K562 (cell line): ENCODE measurements around the gene RNF166. TPM values are rescaled to one million over a fixed set of nuclear protein-coding genes. Genes with fewer than 3 reads are reported as not detected.

Experiments used
- CBX2 ChIP-seq: fragments of 200-600 bp; sonication (generic); IDR thresholded peaks from one replicate; pipeline ENCODE4 v1.6.1; 2012; ENCODE audit warnings: mild to moderate bottlenecking, low read length, inconsistent platforms; ENCODE audit not compliant: insufficient read depth, poor library complexity, severe bottlenecking
- CHD2 ChIP-seq: IDR thresholded peaks from 2 replicates; pipeline ENCODE4 v1.6.1; 2011; ENCODE audit warnings: low read depth, low read length
- DEAF1 ChIP-seq: fragments of 450-650 bp; formaldehyde crosslinking; IDR thresholded peaks from 2 replicates; pipeline ENCODE4 v1.4.0; 2020; ENCODE audit warnings: mild to moderate bottlenecking, moderate library complexity
- FOXJ3 ChIP-seq: sonication (generic); formaldehyde crosslinking; IDR thresholded peaks from 2 replicates; pipeline ENCODE4 v1.4.0; 2020; ENCODE audit warnings: mild to moderate bottlenecking, missing genetic modification reagents
- FOXK2 ChIP-seq, 2 experiments: fragments of 450-650 bp; IDR thresholded peaks in 1 of 2; conservative IDR thresholded peaks in 1 of 2; 2 replicates each; pipeline ENCODE4 v1.6.1; 2016; ENCODE audit warnings: low read depth in 2 of 2, mild to moderate bottlenecking in 1 of 2
- FOXP1 ChIP-seq: sonication (generic); formaldehyde crosslinking; IDR thresholded peaks from 2 replicates; pipeline ENCODE4 v1.8.0; 2022; ENCODE audit warnings: mild to moderate bottlenecking, missing genetic modification reagents
- ILK ChIP-seq: fragments of 450-650 bp; IDR thresholded peaks from 2 replicates; pipeline ENCODE4 v1.6.1; 2016; ENCODE audit warnings: missing genetic modification characterization, low read depth, mild to moderate bottlenecking, missing compliant biosample characterization, moderate library complexity, borderline replicate concordance
- NBN ChIP-seq: fragments of 450-650 bp; IDR thresholded peaks from 2 replicates; pipeline ENCODE4 v1.6.1; 2016; ENCODE audit warnings: low read depth, mild to moderate bottlenecking
- NCOA2 ChIP-seq, 2 experiments: fragments of 450-650 bp; IDR thresholded peaks; 2 replicates each; pipeline ENCODE4 v1.6.1; 2018; ENCODE audit warnings: mild to moderate bottlenecking in 2 of 2, moderate library complexity in 1 of 2; ENCODE audit not compliant: partially characterized antibody in 2 of 2
- NCOA6 ChIP-seq: fragments of 450-650 bp; IDR thresholded peaks from 2 replicates; pipeline ENCODE4 v1.6.1; 2017; ENCODE audit warnings: mild to moderate bottlenecking
- NFATC3 ChIP-seq: fragments of 450-650 bp; IDR thresholded peaks from 2 replicates; pipeline ENCODE4 v1.6.1; 2017; ENCODE audit warnings: mild to moderate bottlenecking
- RB1 ChIP-seq: fragments of 450-650 bp; IDR thresholded peaks from 2 replicates; pipeline ENCODE4 v1.6.1; 2017; ENCODE audit warnings: low read depth, mild to moderate bottlenecking
- RBM39 ChIP-seq: fragments of 200-400 bp; formaldehyde crosslinking; optimal IDR thresholded peaks from 2 replicates; pipeline ENCODE3; 2018; ENCODE audit warnings: low read depth, low read length
- RUNX1 ChIP-seq: sonication (generic); IDR thresholded peaks from 2 replicates; pipeline ENCODE4 v1.6.1; 2016; ENCODE audit warnings: antibody characterized with exemption, low read depth
- SMAD2 ChIP-seq: fragments of 150-350 bp; IDR thresholded peaks from 2 replicates; pipeline ENCODE4 v1.6.1; 2014; ENCODE audit warnings: low read depth, mild to moderate bottlenecking, low read length
- ZNF239 ChIP-seq: fragments of 250-450 bp; sonication (Bioruptor Pico); IDR thresholded peaks from 2 replicates; pipeline ENCODE4 v1.4.0; 2020; ENCODE audit warnings: mild to moderate bottlenecking
- ZNF274 ChIP-seq: IDR thresholded peaks from 2 replicates; pipeline ENCODE4 v1.6.1; 2011; ENCODE audit warnings: low read depth, mild to moderate bottlenecking, low read length, moderate library complexity, borderline replicate concordance
- ZNF347 ChIP-seq: fragments of 450-650 bp; formaldehyde crosslinking; IDR thresholded peaks from 2 replicates; pipeline ENCODE4 v1.4.0; 2020; ENCODE audit warnings: low read depth, mild to moderate bottlenecking, moderate library complexity
- ZNF639 ChIP-seq, 2 experiments: fragments of 200-800 bp in 1 of 2; sonication (Bioruptor generic) in 1 of 2; sonication (generic) in 1 of 2; formaldehyde crosslinking in 1 of 2; IDR thresholded peaks in 1 of 2; conservative IDR thresholded peaks in 1 of 2; 2 replicates each; pipeline versions ENCODE4 v1.5.0 to v1.6.1; 2016 to 2020; ENCODE audit warnings: missing compliant biosample characterization in 1 of 2, missing genetic modification characterization in 1 of 2, missing genetic modification reagents in 1 of 2
- polyA plus RNA-seq, 8 experiments: library from polyadenylated mRNA; depleted of rRNA in 4 of 8; stranded (reverse) in 5 of 8; unstranded in 3 of 8; fragments of >200 nt; fragmentation: Nextera tagmentation in 2 of 8; fragmentation: Illumina TruSeq in 1 of 8; extraction: Ambion mirVana in 2 of 8; extraction: Trizol in 1 of 8; gene quantifications; 2 replicates each; pipeline versions ENCODE4 v1.2.1 to v1.2.3, GENCODE V29; 2011 to 2014; ENCODE audit warnings: inconsistent platforms in 1 of 8, missing spikeins in 1 of 8
- total RNA-seq, 7 experiments: library from RNA; depleted of rRNA in 6 of 7; stranded (reverse); fragments of >200 nt in 6 of 7; fragmentation: Illumina TruSeq in 2 of 7; extraction: Trizol in 2 of 7; gene quantifications; 2 replicates each; pipeline versions ENCODE4 v1.2.1 to v1.2.3, GENCODE V29; 2011 to 2021; ENCODE audit warnings: low replicate concordance in 1 of 7
- TF ChIP-seq, protein P1 (sequence below): sonication (generic); formaldehyde crosslinking; IDR thresholded peaks from 2 replicates; pipeline ENCODE4 v1.8.1; 2023; ENCODE audit warnings: mild to moderate bottlenecking, missing genetic modification reagents
- TF ChIP-seq, protein P2 (sequence below), 2 experiments: fragments of 450-650 bp; IDR thresholded peaks; 2 replicates each; pipeline ENCODE4 v1.6.1; 2016

Gene RNF166
- total and polyA plus RNA-seq, 9 of the 15 experiments (the other 6 are each of a cell fraction or from before 2014, with no cell fraction given) = 0.56 to 60.3 (median 19.5) TPM

DNA sequence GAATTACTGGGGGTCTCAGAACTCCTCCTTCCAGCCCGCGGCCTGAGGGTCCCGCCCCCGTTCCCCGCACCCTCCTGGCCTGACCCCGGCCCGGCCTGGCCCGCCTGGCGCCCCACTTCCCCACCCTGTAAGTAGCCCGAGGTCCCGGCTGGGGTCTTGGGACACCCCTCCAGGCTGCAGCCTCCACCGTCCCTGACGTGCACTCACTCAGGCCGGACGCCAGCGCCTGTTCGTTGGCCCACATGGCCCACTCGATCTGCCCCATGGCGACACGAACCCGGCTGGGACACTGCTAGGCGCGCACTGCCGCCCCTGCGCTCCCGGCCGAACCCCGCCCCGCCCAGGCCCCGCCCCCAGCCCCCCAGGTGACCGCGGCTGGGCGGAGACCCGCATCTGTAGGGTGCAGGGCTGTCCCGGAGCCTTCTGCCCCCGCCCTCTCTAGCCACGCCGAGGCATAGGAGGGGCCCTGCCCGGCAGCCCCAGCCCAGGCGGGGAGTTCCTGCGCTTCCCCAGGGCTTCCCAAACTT lies 55.4 kb downstream of the RNF166 start, which contains the start of gene CYBA (continued):
- TF ChIP-seq CHD2 (no peak; the same call in 1 of the 2 replicates), RB1 (no peak), NCOA6 (no peak), NCOA2 (IDR thresholded peaks at IDR 0.05; ENCODE audit: partially characterized antibody in 2 of 2) (no peak), FOXK2 (conservative IDR thresholded peaks at IDR 0.05 in 1 of 2, IDR thresholded peaks at IDR 0.05 in 1 of 2; ENCODE audit: low read depth in 2 of 2) (no peak), CBX2 (no peak), ZNF239 (CRISPR knock-in tag) (no peak), ZNF347 (no peak), NBN (no peak), SMAD2 (no peak), ILK (tag) (no peak), FOXJ3 (CRISPR knock-in tag) (no peak), RUNX1 (no peak), FOXP1 (0 out of 2 replicates have a peak, but pooled peaks have one; percentile 28), ZNF274 (no peak), ZNF639 (CRISPR knock-in tag; conservative IDR thresholded peaks at IDR 0.05 in 1 of 2, IDR thresholded peaks at IDR 0.05 in 1 of 2) (0 out of 4 replicates have a peak, but pooled peaks of 1 of the 2 experiments have one; percentile 10), NFATC3 (no peak), DEAF1 (no peak), RBM39 (no peak)
- TF ChIP-seq, protein P1, sequence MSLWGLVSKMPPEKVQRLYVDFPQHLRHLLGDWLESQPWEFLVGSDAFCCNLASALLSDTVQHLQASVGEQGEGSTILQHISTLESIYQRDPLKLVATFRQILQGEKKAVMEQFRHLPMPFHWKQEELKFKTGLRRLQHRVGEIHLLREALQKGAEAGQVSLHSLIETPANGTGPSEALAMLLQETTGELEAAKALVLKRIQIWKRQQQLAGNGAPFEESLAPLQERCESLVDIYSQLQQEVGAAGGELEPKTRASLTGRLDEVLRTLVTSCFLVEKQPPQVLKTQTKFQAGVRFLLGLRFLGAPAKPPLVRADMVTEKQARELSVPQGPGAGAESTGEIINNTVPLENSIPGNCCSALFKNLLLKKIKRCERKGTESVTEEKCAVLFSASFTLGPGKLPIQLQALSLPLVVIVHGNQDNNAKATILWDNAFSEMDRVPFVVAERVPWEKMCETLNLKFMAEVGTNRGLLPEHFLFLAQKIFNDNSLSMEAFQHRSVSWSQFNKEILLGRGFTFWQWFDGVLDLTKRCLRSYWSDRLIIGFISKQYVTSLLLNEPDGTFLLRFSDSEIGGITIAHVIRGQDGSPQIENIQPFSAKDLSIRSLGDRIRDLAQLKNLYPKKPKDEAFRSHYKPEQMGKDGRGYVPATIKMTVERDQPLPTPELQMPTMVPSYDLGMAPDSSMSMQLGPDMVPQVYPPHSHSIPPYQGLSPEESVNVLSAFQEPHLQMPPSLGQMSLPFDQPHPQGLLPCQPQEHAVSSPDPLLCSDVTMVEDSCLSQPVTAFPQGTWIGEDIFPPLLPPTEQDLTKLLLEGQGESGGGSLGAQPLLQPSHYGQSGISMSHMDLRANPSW = no peak
- TF ChIP-seq, protein P2, sequence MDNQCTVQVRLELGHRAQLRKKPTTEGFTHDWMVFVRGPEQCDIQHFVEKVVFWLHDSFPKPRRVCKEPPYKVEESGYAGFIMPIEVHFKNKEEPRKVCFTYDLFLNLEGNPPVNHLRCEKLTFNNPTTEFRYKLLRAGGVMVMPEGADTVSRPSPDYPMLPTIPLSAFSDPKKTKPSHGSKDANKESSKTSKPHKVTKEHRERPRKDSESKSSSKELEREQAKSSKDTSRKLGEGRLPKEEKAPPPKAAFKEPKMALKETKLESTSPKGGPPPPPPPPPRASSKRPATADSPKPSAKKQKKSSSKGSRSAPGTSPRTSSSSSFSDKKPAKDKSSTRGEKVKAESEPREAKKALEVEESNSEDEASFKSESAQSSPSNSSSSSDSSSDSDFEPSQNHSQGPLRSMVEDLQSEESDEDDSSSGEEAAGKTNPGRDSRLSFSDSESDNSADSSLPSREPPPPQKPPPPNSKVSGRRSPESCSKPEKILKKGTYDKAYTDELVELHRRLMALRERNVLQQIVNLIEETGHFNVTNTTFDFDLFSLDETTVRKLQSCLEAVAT (IDR thresholded peaks at IDR 0.05) = no peak
